Measurements from ENCODE around the gene SHF. TPM values are rescaled to one million over a fixed set of nuclear protein-coding genes. Genes with fewer than 3 reads are reported as not detected.
"Not testable (repeated sequence)": the region's sequence is repeated elsewhere in the genome, so short reads cannot be mapped to it uniquely, and the experiment has no call there.

Gene SHF
- polyA plus RNA-seq, 12 donors = 5.4 to 12.6 (median 9.3) TPM; not detected in 1

GRCh38 chr15:45148076-45149059 lies 39.4 kb downstream of the SHF start:
- no peak for DNase-seq

GRCh38 chr15:45147606-45148005 lies 40.2 kb downstream of the SHF start:
- no peak for DNase-seq

GRCh38 chr15:45146405-45146804 lies 41.4 kb downstream of the SHF start:
- DNase-seq = no peak

- DNase-seq = no peak
Observed at GRCh38 chr15:45144775-45145174, 43.0 kb downstream of the SHF start.

- DNase-seq = no peak
Observed at GRCh38 chr15:45143946-45144345, 43.8 kb downstream of the SHF start.

GRCh38 chr15:45143056-45143455 lies 44.7 kb downstream of the SHF start:
- no peak for DNase-seq

- no peak for DNase-seq
Observed at GRCh38 chr15:45141386-45141785, 46.4 kb downstream of the SHF start.

- no peak for DNase-seq
Observed at GRCh38 chr15:45140557-45141250, 47.1 kb downstream of the SHF start.

- DNase-seq = no peak
Observed at GRCh38 chr15:45139770-45140169, 48.0 kb downstream of the SHF start.

- DNase-seq = no peak
Observed at GRCh38 chr15:45138814-45139765, 48.7 kb downstream of the SHF start.

- no peak for DNase-seq
Observed at GRCh38 chr15:45137703-45138102, 50.1 kb downstream of the SHF start.

GRCh38 chr15:45136378-45136764 lies 51.4 kb downstream of the SHF start:
- DNase-seq = no peak

GRCh38 chr15:45135705-45136377 lies 51.9 kb downstream of the SHF start:
- DNase-seq = not testable (repeated sequence)

- no peak for DNase-seq
Observed at GRCh38 chr15:45134682-45135604, 52.8 kb downstream of the SHF start.

- DNase-seq = no peak
Observed at GRCh38 chr15:45134046-45134445, 53.7 kb downstream of the SHF start.

- DNase-seq = no peak
Observed at GRCh38 chr15:45133561-45133920, 54.2 kb downstream of the SHF start.

GRCh38 chr15:45132844-45133560 lies 54.8 kb downstream of the SHF start:
- no peak for DNase-seq

- DNase-seq = no peak
Observed at GRCh38 chr15:45131510-45131909, 56.3 kb downstream of the SHF start.

- DNase-seq = no peak
Observed at GRCh38 chr15:45130291-45131000, 57.3 kb downstream of the SHF start.
